GM21737 (cell line): Measurements from ENCODE around the gene CCDC73.
"Not testable (repeated sequence)": the region's sequence is repeated elsewhere in the genome, so short reads cannot be mapped to it uniquely, and the experiment has no call there.

Experiments
- ATAC-seq: cut with Tn5 transposase; IDR thresholded peaks from one replicate; pipeline ENCODE4 v1.9.1; 2021; ENCODE audit warnings: mild to moderate bottlenecking, moderate library complexity; ENCODE audit not compliant: unreplicated experiment

The CCDC73 gene

DNA sequence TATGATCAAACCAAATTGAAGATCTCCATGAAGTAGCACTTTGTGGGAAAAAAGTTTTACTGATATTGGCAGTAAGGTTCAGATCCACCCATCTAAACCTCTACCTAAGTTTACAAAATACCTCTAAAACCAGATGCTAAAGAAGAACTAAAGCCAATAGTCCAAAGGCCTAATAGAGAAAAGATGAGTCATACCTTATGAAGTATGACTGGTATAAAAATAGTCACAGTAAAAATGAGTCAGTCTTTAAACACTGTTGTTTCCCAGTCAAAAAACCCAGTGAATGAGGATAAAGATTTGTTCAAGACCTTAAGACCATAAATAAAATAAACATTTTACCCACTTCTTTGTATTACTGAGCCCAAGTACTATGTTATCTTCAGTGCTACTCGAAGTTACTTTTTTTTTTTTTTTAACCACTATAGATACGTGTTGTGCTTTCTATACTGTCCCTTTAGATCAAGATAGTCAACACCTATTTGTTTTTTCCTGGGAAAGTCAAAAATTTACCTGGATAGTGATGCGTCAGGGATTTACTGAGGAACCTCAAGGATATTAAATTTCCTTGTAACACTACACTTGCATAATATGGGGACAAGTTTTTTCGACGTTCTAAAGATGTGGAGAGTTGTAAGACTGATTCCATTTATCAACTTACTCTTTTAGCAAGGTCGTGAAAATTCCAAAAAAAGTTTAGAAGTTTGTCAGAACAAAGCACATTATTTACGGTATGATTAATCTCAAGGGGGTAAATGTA lies 87.3 kb downstream of the CCDC73 start:
- ATAC-seq: no peak

DNA sequence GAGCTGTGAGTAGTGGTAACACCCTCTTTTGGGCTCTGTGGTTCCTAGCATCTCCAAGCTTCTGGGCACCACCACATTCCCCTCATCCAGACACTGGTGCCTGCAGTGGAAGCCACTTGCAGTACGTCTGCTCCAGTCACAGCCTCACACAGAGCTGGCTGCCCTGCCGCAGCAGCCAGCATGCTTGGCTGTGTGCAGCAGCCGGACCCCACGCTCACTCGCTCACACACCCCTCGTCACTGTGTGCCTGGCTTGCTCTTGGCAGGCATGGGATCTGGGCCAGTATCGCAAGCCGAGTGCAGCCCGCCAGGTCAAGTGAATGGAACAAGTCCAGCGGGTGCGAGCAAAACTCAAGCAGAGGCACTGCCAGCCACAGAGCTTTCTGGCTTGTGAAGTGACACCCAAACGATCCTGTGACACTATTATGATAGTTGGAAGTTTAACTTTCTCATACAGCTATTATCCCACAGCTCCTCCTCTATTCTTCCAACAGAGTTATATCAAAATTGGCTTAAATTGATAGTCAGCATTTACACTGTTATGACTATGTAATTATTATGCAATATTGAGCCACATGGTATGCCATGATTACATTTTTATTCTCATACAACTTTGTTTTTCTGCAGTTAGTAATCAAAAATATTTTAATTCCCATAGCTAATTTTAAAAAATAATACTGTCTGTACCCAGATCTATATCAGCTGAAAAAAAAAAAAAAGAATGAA lies 89.0 kb downstream of the CCDC73 start:
- ATAC-seq: no peak

DNA sequence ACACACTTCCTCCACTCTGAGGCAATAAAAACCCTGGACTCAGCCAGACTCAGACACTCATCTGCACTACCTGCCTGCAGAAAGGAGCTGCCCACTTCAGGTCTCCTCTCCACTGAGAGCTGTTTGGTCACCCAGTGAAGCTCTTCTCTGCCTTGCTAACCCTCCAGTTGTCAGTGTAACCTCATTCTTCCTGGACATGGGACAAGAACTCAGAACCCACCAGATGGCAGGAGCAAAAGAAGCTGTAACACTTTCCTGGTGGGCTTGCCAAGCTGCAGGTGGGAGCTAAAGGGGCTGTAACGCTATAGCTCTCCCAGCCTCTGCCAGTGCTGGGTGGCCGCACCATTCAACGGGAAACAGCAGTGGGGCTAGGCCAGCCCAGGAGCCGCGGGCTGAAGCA lies 89.7 kb downstream of the CCDC73 start:
- no peak for ATAC-seq

DNA sequence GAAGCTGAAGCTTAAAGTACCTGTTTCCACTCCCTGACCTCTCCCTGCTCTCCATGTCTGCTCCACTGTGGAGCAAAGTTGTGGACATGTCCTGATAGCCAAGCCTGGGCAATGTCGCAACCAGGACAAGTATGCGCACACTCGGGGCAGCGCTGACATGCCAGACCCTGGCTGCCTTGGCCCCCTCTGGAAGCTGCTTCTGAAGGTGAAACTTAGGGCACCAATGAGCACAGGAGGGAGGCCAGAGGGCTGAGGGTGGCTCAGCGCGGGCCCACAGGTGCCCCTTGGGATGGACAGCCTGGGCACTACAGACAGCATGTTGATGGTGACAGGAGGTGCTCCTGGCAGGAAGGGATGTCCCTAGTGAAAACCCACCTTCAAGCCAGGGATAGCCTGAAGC lies 90.2 kb downstream of the CCDC73 start:
- ATAC-seq: no peak

DNA sequence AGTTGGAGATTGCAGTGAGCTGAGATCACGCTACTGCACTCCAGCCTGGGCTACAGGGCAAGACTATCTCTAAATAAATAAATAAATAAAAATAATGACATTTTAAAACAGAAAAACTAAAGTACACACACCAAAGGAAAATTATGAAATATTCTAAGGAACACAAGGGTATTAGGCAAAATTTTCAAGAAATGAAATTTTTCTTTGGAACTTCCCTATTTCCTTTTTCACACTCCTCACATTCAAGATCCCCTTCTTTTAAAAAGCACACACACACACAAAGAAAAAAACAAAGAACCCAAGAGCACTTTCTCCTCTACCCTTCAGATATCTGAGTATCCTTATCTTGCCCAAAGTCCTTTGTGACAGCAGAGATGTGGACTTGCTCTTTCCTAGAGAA lies 92.8 kb downstream of the CCDC73 start:
- ATAC-seq: no peak

DNA sequence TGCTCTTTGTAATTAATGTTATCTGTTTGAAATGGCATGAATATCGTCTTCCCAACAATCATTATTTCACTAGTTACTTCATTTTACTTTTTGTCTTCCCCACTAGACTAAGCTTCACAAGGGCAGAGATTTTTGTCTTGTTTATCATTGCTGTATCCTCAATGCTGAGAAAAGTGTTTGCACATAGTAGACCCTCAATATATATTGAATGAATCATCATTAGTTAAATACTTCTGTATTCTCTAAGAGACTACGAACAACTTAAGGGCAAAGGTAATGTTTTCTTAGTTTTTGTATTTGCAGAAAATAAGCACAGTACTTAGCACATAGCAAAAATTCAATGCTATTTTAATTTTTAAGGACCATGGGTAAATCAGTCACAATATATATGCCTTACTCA lies 95.9 kb downstream of the CCDC73 start:
- no peak for ATAC-seq

DNA sequence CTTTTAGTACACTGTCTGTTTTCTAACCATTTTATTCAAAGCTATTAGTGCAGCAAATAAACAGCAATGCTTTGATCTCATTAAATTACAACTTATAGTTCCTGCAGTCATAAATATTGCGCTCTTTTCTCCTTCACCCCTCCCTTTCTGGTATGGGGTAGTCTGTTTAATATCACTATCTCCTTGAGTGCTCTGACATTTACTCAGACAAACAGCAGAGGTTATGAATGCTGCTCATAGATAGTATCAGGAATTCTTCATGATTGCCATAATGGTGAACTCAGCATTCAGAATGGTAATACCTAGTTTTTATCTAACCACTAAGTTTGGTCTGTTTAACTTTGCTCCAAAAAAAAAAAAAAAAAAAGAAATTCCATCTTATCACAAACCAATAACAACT lies 123.4 kb downstream of the CCDC73 start:
- no peak for ATAC-seq

DNA sequence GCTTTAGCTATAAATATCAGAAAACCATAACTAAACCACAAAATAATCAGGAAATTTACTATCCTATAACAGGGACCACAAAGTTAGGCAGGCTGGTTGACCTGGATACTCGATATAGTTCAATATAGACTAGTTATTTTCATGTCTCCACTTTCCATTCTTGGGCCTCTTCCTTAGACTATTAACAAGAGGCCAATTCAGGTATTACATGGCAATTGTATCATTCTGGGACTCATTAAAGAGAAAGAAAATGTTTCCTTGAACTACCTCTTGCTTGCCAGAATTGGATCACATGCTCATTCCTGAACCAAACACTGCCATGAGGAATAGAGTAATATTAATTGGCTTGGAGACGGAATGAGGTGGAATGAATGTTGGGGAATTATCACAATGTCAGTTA lies 134.8 kb downstream of the CCDC73 start:
- no peak for ATAC-seq

DNA sequence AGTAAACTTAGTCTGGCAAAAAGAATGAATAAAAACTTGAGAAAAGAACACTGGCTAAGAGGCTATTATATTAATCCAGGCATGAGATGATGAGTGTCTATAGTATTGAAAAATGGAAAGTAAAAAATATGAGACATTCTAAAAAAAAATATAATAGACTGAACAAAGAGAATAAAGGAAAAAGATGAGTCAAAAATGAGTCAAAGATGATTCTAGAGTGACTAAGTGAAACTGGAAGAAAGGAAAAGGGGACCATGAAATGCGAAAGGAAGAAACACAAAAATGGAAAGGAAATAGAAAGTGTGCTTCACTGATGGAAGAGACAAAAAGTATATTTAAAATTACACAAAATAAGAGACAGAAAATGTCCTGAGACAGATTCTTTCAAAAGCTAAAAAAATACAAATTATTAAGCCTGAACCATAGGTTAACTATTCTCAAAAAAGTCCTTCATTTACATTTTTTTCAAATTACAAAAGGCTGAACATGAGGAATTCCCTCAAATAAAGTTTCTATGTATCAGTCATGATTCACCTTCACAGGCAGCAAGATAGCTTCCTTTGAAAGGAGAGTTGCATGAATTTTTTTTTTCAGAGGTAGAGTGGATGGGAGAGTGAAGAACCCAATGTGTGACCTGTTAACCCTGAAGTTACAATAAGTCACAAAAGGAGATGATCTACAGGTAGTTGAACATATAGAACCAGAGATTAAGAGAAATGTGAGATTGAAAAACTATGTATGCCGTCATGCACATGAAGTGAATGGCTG lies 135.6 kb downstream of the CCDC73 start:
- ATAC-seq: no peak

DNA sequence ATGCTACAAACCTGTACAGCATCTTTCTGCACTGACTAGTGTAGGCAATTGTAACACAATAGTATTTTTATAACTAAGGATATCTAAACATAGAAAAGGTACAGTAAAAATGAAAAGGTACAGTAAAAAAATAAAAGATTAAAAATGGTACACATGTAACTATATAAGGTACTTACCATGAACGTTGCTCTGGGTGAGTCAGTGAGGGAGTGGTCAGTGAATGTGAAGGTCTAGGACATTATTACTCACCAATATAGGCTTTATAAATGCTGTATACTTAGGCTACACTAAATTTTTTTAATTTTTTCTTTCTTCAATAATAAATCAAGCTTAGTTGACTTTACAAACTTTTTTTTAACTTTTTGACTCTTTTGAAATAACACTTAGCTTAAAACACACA lies 150.9 kb downstream of the CCDC73 start:
- ATAC-seq: no peak

DNA sequence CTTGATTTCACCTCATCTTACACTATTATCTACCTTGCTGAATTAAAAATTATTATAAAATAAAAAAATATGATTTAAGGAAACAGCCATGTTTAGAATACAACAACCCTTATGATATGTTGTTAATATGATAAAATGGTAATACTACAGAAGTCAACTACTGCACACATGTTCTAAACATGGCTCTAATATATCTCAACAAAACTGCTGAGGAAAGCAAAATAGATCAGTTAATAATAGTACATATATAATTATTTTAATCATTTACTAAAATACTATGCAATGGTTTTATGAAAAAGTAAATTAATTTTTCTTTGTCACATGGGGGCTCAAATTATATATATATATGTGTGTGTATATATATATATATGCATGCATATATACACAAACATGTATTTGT lies 153.1 kb downstream of the CCDC73 start:
- no peak for ATAC-seq

DNA sequence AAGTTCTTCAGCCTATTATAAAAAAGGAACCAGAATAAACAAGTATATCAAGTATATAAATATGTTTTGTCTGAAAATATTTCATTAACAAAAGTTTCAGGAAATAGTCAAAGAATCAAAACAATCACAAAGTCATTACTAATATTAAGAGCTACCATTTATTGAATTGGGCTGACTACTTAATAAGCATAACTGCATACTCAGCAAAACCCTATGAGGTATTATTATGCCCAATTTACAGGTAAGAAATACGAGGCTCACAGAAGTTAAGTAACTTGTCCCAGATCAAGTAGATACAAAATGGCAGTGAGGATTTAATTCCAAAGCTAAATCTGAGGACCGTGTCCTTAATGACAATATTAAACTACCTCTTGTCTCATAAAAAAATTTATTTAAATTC lies 158.6 kb downstream of the CCDC73 start:
- no peak for ATAC-seq

DNA sequence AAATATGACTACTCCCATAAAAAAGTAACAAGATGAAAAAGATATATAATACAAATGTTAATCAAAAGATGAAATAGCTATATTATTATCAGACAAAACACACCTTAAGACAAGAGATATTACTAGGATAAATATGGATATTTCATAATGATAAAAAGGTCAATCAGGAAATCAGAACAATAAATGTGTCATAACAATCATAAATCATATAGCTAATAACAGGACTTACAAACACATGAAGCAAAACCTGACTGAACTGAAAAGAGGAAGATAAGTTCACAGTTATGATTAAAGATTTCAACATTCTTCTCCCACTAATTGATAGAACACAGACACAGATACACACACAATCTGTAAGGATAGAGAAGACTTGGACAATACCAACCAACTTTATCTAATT lies 163.6 kb downstream of the CCDC73 start:
- no peak for ATAC-seq

DNA sequence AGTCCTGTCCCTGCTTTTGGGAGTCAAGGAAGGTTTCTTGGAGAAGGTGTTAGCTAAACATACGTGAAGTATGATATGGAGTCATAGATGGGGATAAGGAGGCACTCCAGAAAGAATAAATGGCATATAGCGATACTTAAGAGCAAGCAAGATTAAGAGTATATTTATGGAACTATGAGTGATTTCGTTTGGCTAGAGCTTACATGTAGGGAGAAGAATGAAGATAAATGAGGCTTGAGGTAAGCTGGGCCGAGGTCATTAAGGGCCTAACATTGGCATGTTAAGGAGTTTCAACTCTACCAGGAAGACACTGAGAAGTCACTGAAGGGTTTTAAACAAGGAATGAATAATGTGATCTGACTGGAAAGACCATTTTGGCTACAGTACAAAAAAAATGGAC lies 177.6 kb downstream of the CCDC73 start:
- ATAC-seq: no peak

DNA sequence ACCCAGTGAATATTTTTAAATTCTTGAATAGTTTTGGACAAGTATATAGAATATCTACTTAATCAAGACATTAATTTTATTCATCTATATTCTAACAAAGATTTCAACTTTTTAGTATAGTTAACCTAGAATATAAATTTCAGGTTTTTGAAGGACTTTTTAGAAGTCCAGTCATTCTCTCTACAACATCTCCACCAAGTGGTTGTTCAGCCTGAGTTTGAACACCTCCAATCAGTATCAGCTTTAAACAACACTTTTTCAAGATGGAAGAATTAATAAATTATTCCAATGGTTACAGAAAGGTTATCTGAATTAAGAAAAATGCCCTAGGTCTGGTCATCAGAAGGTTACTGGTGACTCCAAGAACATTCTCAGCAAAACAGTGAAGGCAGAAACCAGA lies 179.0 kb downstream of the CCDC73 start:
- no peak for ATAC-seq

DNA sequence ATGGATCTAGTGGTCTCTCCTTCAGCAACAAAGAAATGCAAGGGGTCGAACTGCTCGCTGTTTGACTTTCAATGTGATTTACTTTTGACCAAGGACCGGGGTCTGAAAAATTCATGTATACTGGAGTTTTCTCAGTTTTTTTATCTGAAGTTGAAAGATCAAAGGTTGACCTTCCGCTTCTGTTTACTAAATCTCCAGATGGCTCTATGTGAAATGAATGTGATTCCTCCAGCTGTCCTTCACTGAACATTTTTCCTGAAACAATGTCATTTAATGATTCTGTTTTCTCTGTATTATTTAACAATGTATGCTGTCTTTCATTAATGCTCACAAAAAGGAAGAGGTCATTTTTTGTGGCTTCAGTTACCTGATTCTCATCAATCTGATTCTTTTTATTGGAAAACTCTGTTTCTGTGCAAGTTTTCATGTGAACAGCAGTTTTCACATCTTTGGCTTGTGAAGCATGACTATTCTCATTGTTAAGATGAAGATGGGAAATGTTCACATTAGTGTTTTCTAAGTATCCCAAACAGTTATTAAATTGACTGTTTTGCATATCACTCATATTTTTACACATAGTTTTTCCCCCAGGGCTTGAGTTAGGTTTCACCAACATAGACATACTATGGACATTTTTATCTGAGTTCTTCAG lies 180.8 kb downstream of the CCDC73 start:
- ATAC-seq: no peak

DNA sequence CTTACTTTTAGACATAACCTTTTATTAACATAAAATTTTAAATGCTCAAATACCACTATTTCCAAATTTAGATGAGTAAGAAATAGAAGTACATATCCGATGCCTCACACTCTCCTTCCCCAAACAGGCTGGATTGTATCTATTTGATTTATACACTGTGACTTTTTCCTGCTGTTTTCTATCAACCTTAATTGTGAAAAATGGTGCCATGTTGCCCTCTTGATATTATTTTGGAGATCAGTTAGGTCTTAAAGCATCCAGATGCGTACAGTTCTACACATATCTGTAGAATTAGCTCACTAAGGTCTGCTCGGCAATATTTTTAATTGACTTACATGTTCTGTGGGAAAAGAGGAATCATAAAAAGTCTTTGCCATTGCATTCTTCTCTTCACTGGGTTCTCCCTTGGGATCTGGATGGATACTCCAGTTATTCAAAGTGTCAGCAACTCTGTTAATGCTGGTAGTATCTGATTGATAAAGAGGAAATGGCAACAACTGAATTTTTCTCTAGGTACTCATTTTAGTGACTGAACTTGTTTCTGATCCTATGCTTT lies 183.6 kb downstream of the CCDC73 start:
- no peak for ATAC-seq

DNA sequence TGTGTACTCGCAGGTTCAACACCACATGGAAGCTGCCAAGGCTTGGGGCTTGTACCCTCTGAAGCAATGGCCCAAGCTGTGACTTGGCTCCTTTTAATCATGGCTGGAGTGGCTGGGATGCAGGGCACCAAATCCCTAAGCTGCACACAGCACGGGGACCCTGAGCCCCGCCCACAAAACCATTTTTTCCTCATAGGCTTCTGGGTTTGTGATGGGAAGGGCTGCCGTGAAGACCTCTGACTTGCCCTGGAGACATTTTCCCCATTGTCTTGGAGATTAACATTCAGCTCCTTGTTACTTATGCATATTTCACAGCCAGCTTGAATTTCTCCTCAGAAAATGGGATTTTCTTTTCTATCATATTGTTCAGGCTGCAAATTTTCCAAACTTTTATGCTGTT lies 185.6 kb downstream of the CCDC73 start:
- not testable (repeated sequence) for ATAC-seq

DNA sequence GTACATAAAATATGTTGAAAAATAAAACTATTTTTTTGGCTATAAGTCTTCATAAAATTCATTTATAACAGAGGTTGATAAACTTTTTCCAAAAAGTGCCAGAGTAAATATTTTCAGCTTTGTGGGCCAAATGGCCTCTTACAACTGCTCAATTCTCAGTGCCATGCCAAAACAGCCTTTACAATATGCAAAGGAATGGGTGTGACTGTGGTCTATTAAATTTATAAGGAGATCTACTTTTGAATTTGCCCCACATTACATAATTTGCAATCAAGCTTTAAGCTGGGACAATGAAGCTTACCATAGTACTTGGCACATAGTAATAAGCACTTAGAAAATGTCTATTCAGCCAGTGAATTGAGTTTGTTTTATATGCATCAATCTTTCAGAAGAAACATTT lies 188.2 kb downstream of the CCDC73 start:
- ATAC-seq: no peak

DNA sequence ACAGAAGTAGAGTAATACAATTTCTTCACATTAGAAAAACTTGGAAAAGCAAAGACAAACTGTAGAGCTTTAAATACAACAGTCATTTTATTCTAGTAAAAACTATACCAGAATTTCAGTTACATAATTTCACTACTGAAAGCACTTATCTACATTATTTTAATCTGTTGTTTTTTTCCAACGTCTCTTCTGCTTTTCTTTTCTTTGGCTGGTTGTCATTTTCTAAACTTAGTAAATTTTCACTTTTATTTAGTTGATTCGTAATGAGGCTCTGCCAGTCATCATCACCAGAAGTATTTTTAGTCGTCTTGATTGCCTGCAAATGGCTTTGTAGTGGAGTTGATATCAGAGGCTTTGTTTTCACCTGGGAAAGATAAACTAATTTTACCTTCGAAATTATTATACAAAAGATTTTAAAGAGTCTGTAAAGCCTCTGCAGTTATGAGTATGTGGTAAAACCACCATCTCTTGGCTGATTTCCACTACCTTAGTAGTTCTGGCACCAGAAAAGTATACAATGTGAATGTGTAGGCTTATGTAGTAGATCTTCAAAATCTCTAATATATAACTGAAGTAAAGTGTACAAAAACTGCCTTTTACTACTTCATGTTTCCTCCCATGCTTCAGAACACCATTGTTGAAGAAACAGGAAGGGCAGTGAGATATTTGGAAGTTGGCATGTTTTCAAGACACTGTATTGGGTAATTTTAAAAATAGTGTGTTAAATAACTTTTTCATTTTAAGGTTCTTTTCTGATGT lies 191.6 kb downstream of the CCDC73 start:
- ATAC-seq: no peak
